Endothelial cell of umbilical vein (primary cell): ENCODE data around the gene SEMA5A. TPM values are rescaled to one million over a fixed set of nuclear protein-coding genes. Genes with fewer than 3 reads are reported as not detected.

ENCODE experiments used
- BruUV-seq: library from RNA; stranded (reverse); fragments of 400-500 nt; replicated peaks from 2 replicates; lab custom pipeline; 2021; lab: Mats Ljungman, UMichigan
- CTCF ChIA-PET: fragments of 300-600, 350-600 bp; sonication (Branson Sonifier 250); formaldehyde crosslinking; loops from one replicate; lab custom pipeline; 2021; ENCODE audit warnings: antibody characterized with exemption, inconsistent platforms; lab: Charles Lee
- POLR2A ChIA-PET: fragments of 300-600, 350-600 bp; sonication (Branson Sonifier 250); formaldehyde crosslinking; loops from one replicate; lab custom pipeline; 2021; ENCODE audit warnings: antibody characterized with exemption, inconsistent platforms; lab: Charles Lee
- DNase-seq: peaks from one replicate; pipeline ENCODE4 v3.0.0-alpha.2; 2011; ENCODE audit warnings: low read depth, low spot score
- FAIRE-seq: peaks from 2 replicates; lab custom pipeline; 2011; peaks lifted over from hg19 to GRCh38; lab: Jason Lieb, UNC
- H2AFZ ChIP-seq: 2 replicates; pipeline ENCODE4 v1.6.0; 2012; ENCODE audit warnings: low read depth, low read length, control low read depth, inconsistent platforms
- H3K27ac ChIP-seq: 2 replicates; pipeline ENCODE4 v1.5.1; 2011; ENCODE audit warnings: low read depth, mild to moderate bottlenecking, control low read depth, low read length, moderate library complexity; ENCODE audit not compliant: insufficient read depth
- H3K27me3 ChIP-seq, 2 experiments: 2 replicates each; pipeline versions ENCODE4 v1.6.0 to v1.6.1; 2011; ENCODE audit warnings: low read length in 2 of 2, mixed read lengths in 1 of 2; ENCODE audit not compliant: control insufficient read depth in 2 of 2, insufficient read depth in 2 of 2
- H3K36me3 ChIP-seq, 2 experiments: 2 replicates in 1 of 2; 3 replicates in 1 of 2; pipeline ENCODE4 v1.5.1; 2011; ENCODE audit warnings: low read length in 2 of 2, mild to moderate bottlenecking in 1 of 2, moderate library complexity in 1 of 2; ENCODE audit not compliant: control insufficient read depth in 2 of 2, insufficient read depth in 2 of 2; ENCODE audit errors: extremely low read depth in 1 of 2
- H3K4me1 ChIP-seq: 3 replicates; pipeline ENCODE4 v1.5.1; 2011; ENCODE audit warnings: mild to moderate bottlenecking, low read length; ENCODE audit not compliant: control insufficient read depth, insufficient read depth; ENCODE audit errors: extremely low read depth
- H3K4me2 ChIP-seq: 2 replicates; pipeline ENCODE4 v1.6.1; 2011; ENCODE audit warnings: low read length, control low read depth, mixed read lengths; ENCODE audit not compliant: insufficient read depth
- H3K4me3 ChIP-seq, 3 experiments: fragments of 200-600 bp in 1 of 3; sonication (generic), shearing (Covaris generic) in 1 of 3; replicated peaks in 1 of 3; 2 replicates each; pipeline ENCODE4 v1.5.1; 2011 to 2016; ENCODE audit warnings: control low read depth in 3 of 3, low read length in 3 of 3, mild to moderate bottlenecking in 2 of 3, inconsistent platforms in 1 of 3, low read depth in 1 of 3, moderate library complexity in 1 of 3; ENCODE audit not compliant: insufficient read depth in 1 of 3
- H3K79me2 ChIP-seq: 2 replicates; pipeline ENCODE4 v1.6.0; 2012; ENCODE audit warnings: low read length, inconsistent platforms; ENCODE audit not compliant: control insufficient read depth, insufficient read depth
- H3K9ac ChIP-seq: replicated peaks from 2 replicates; pipeline ENCODE3; 2011; ENCODE audit warnings: low read length, control low read depth; ENCODE audit not compliant: insufficient read depth; ENCODE audit errors: extremely low read depth
- H3K9me1 ChIP-seq: replicated peaks from 3 replicates; pipeline ENCODE4 v1.6.0; 2011; ENCODE audit warnings: mild to moderate bottlenecking, low read length; ENCODE audit not compliant: control insufficient read depth, insufficient read depth; ENCODE audit errors: extremely low read depth
- H3K9me3 ChIP-seq: replicated peaks from 2 replicates; pipeline ENCODE4 v1.5.1; 2012; ENCODE audit warnings: low read length, inconsistent platforms; ENCODE audit not compliant: control insufficient read depth, insufficient read depth
- H4K20me1 ChIP-seq: replicated peaks from 2 replicates; pipeline ENCODE3; 2011; ENCODE audit warnings: mild to moderate bottlenecking, low read length; ENCODE audit not compliant: control insufficient read depth, insufficient read depth; ENCODE audit errors: extremely low read depth
- CTCF ChIP-seq, 2 donors: IDR thresholded peaks; 1 replicate in 1 of 2; 2 replicates in 1 of 2; pipeline ENCODE4 v1.5.1; 2011; ENCODE audit warnings: low read length in 2 of 2, mild to moderate bottlenecking in 2 of 2, moderate library complexity in 2 of 2, control low read depth in 1 of 2, inconsistent platforms in 1 of 2, low read depth in 1 of 2; ENCODE audit not compliant: insufficient read depth in 1 of 2; ENCODE audit errors: extremely low read depth in 1 of 2
- EZH2 ChIP-seq: IDR thresholded peaks from 2 replicates; pipeline ENCODE4 v1.6.1; 2012; ENCODE audit warnings: borderline replicate concordance, low read depth, mild to moderate bottlenecking, moderate library complexity, low read length, inconsistent platforms; ENCODE audit not compliant: severe bottlenecking
- FOS ChIP-seq: IDR thresholded peaks from 2 replicates; pipeline ENCODE4 v1.6.1; 2011; ENCODE audit warnings: mild to moderate bottlenecking, low read length, moderate library complexity, borderline replicate concordance; ENCODE audit not compliant: insufficient read depth
- GATA2 ChIP-seq: IDR thresholded peaks from 2 replicates; pipeline ENCODE4 v1.7.0; 2011; ENCODE audit warnings: low read depth, mild to moderate bottlenecking, moderate library complexity, mixed read lengths, low read length; ENCODE audit not compliant: insufficient read length, insufficient read depth
- JUN ChIP-seq: IDR thresholded peaks from 2 replicates; pipeline ENCODE4 v1.6.1; 2011; ENCODE audit warnings: borderline replicate concordance, low read depth; ENCODE audit not compliant: insufficient read length, insufficient read depth
- MAX ChIP-seq: IDR thresholded peaks from 2 replicates; pipeline ENCODE4 v1.6.1; 2011; ENCODE audit not compliant: insufficient read depth, insufficient read length
- MYC ChIP-seq: IDR thresholded peaks from one replicate; pipeline ENCODE4 v1.6.1; 2011; ENCODE audit warnings: mild to moderate bottlenecking, low read depth, low read length
- POLR2A ChIP-seq: IDR thresholded peaks from 2 replicates; pipeline ENCODE4 v1.6.1; 2012; ENCODE audit warnings: low read depth, mild to moderate bottlenecking, control low read depth, low read length
- POLR2AphosphoS5 ChIP-seq: IDR thresholded peaks from 2 replicates; pipeline ENCODE4 v1.6.1; 2012; ENCODE audit warnings: low read depth, mild to moderate bottlenecking, control low read depth, low read length, moderate library complexity; ENCODE audit not compliant: insufficient read depth
- dilution Hi-C: fragments of 300-500 bp; cut with MboI; formaldehyde crosslinking; loops from one replicate; pipeline ENCODE4 v1.15.0; 2019; ENCODE audit warnings: low sequenced_read_pairs; ENCODE audit not compliant: extremely low pct_ligation_motif_present
- intact Hi-C: fragments of 100-400 bp; cut with micrococcal nuclease; formaldehyde crosslinking; loops from one replicate; pipeline ENCODE4 v1.10.0; 2022
- polyA plus RNA-seq, 4 experiments: library from polyadenylated mRNA; depleted of rRNA in 3 of 4; stranded (reverse) in 3 of 4; unstranded in 1 of 4; fragments of >200 nt; gene quantifications; 2 replicates each; pipeline versions ENCODE4 v1.2.1 to v1.2.3, GENCODE V29; 2011 to 2012; ENCODE audit warnings: missing spikeins in 1 of 4
- total RNA-seq: library from RNA; stranded (reverse); gene quantifications from 2 replicates; pipeline ENCODE4 v1.2.3, GENCODE V29; 2021

Gene SEMA5A
- total and polyA plus RNA-seq, 2 donors (not counting 3 experiments of a cell fraction or from before 2014, with no cell fraction given), result 0.04 to 0.06 TPM

DNA sequence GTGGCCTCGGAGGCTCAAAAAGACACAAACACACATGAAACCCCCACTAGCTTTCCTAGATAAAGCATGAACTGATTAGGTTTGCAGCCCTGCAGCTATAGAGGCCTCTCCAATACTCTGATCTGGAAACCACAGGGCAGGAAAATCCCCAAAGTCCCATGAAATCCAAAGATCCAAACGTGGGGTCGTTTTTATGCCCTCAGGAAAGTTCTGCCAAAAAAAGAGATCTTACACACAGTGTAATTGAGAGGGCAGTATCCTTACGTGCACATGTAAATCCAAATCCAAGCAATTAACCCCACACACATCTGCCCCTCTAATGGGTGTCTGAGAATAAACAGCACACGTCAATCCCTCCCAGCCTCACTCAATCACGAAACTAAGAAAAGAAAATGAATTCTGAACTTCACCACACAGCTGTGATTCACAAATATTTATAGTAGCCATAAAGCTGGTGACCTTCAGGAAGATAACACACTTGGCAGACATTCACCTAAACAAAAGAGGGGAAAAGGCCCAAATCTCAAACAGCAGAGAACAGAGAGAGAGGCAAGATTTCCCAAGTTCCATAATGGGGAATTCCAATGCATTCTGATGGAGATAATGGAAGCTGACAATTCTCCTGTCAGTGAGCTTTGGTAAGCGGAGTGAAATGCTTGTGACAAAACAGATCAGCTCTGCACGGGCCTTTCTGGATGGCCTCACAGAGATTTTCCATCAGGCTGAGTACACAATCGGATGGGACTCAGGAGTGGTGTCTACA lies 114.2 kb downstream of the SEMA5A start:
- Histone ChIP-seq H3K9me1 (no peaks in the 10 kb centered on the region), H3K9me3 (no peaks in the 10 kb centered on the region), H3K4me1 (no peaks in the 10 kb centered on the region), H3K4me3 (no peak overlapping the region), H3K27me3 (no peaks in the 10 kb centered on the region), H3K79me2 (no peaks in the 10 kb centered on the region), H3K9ac (no peak overlapping the region), H4K20me1 (no peaks in the 10 kb centered on the region), H3K4me2 (no peak overlapping the region), H3K36me3 (no peaks in the 10 kb centered on the region), H2AFZ (no peak overlapping the region), H3K27ac (no peak overlapping the region)
- CTCF ChIA-PET, result no interaction called here
- FAIRE-seq (no peak), DNase-seq (no peak)
- TF ChIP-seq FOS (no peak), JUN (no peak)
- dilution Hi-C loops (no loop called here), intact Hi-C loops (no loop called here)
- POLR2A ChIA-PET, result no interaction called here
- BruUV-seq, result no TSS peak

DNA sequence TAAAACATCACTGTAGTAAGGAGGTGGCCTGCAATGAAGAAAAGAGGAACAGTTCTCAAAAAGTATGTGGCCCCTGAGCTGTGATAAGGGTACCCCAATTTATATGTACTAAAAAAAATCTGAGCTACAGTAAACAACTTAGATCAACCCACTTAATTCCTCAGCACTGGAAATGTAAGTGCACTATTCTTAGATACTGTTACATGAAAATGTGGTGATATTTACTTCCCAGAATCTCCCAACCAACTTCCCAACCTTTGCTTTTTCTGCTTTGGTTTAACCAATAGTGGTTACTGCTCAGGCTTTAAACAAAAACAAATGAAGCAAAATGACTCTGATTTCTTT lies 114.8 kb downstream of the SEMA5A start:
- FAIRE-seq (no peak), DNase-seq (no peak)
- Histone ChIP-seq H3K27me3 (no peaks in the 10 kb centered on the region), H3K27ac (no peak overlapping the region), H4K20me1 (no peaks in the 10 kb centered on the region), H3K9me1 (no peaks in the 10 kb centered on the region), H3K4me3 (no peak overlapping the region), H3K79me2 (no peaks in the 10 kb centered on the region), H3K9ac (no peak overlapping the region), H3K4me2 (no peak overlapping the region), H3K4me1 (no peaks in the 10 kb centered on the region), H2AFZ (no peak overlapping the region), H3K36me3 (no peaks in the 10 kb centered on the region), H3K9me3 (no peaks in the 10 kb centered on the region)
- intact Hi-C loops, result no loop called here
- CTCF ChIA-PET, result no interaction called here
- dilution Hi-C loops, result no loop called here
- TF ChIP-seq EZH2 (no peak), JUN (no peak), MAX (no peak), CTCF (IDR thresholded peaks at IDR 0.05; ENCODE audit: extremely low read depth in 1 of 2, insufficient read depth in 1 of 2, low read depth in 1 of 2, low read length in 2 of 2) (no peak), POLR2A (no peak), POLR2AphosphoS5 (no peak), MYC (no peak), FOS (no peak), GATA2 (no peak)
- POLR2A ChIA-PET, result no interaction called here
- no TSS peak for BruUV-seq
